VCaP (cell line): ENCODE data around the gene UNKL.

Experiments
- H3K27ac ChIP-seq: fragments of 450-650 bp; 2 replicates; pipeline ENCODE4 v1.5.1; 2017
- TF ChIP-seq, protein P1 (sequence below): fragments of 450-650 bp; conservative IDR thresholded peaks from 2 replicates; pipeline ENCODE4 v1.5.1; 2017; ENCODE audit warnings: mild to moderate bottlenecking, moderate library complexity

Gene UNKL

DNA sequence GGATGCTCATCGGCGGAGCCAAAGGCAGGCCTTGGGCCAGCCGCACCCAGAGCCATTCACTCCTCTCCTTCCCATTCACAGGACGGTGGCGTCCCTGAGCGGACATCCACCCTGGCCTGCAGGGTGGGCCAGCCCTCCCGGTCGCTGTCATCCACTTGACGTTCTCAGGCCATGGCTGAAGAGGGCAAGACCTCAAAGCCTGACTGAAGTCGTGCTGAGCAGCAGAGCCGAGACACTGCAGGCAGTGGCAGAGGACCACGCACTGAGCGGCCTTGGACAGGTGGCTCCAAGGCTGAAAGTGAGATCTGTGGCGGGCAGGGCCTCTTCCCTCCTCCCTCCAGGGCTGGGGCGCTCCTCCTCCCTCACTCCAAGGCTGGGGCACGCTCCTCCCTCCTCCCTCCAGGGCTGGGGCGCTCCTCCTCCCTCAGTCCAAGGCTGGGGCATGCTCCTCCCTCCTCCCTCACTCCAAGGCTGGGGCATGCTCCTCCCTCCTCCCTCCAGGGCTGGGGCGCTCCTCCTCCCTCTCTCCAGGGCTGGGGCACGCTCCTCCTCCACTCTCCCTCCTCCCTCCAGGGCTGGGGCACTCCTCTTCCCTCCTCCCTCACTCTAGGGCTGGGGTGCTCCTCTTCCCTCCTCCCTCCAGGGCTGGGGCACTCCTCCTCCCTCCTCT lies 38.6 kb downstream of the UNKL start:
- H3K27ac ChIP-seq: no peak overlapping the region
- TF ChIP-seq, protein P1, sequence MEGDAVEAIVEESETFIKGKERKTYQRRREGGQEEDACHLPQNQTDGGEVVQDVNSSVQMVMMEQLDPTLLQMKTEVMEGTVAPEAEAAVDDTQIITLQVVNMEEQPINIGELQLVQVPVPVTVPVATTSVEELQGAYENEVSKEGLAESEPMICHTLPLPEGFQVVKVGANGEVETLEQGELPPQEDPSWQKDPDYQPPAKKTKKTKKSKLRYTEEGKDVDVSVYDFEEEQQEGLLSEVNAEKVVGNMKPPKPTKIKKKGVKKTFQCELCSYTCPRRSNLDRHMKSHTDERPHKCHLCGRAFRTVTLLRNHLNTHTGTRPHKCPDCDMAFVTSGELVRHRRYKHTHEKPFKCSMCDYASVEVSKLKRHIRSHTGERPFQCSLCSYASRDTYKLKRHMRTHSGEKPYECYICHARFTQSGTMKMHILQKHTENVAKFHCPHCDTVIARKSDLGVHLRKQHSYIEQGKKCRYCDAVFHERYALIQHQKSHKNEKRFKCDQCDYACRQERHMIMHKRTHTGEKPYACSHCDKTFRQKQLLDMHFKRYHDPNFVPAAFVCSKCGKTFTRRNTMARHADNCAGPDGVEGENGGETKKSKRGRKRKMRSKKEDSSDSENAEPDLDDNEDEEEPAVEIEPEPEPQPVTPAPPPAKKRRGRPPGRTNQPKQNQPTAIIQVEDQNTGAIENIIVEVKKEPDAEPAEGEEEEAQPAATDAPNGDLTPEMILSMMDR: no peak

DNA sequence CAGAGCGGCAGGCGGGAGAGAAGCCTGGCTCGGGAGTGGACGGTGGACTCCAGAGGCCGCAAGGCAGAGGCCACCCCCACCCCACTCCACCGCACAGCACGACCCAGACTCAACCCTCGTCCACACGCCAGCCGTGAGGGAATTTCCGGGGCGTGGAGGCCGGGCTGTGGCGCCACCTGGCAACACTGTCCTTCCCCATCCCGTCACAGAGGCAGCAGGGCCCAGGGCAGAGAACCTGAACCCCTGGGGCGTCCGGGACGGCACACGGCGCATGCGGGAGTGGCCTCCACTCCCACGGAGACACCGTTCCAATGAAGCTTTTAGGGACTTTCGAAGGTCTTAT lies 39.2 kb downstream of the UNKL start:
- no peak overlapping the region for H3K27ac ChIP-seq
- TF ChIP-seq, protein P1: no peak

DNA sequence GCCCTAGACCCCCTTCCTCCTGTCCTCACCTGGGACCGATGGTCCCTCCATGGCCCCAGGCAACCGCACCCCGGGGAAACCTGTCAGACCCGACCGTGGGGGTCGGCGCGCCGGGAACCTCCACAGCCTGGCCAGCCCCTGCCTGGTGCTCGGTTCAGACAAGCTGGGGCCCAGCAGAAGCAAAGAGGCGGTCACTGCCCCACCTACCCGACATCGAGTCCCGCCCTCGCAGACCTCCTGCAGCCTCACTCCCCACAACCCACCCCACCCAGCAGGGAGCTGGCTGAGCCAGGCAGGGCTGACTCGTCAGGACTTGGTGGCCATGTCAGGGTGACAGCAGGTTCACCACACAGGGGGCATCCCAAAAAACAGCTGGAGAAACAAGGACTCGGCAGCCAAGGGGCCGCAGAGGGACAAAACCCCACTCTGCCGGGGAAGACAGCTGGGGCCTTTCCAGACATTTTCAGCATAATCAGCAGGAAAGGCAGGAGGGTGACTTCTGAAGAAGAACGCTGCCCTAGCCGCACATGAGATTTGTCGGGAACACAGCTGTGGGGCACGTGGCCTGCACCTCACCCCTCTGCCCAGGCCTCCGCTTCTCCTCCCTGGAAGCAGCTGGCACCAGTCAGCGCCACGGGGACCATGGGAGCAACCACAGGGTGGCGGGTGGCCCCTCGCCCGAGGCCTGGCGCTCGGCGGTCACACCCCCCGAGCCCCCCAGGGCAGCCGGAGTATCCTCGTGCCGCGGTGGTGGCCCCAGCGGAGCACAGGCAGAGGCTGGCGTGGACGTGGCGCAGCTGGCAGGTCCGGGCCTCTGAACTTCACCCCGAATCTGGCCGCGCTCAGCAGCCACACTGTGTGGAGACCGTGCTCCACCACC lies 39.8 kb downstream of the UNKL start:
- TF ChIP-seq, protein P1: no peak
- H3K27ac ChIP-seq: no peak overlapping the region

DNA sequence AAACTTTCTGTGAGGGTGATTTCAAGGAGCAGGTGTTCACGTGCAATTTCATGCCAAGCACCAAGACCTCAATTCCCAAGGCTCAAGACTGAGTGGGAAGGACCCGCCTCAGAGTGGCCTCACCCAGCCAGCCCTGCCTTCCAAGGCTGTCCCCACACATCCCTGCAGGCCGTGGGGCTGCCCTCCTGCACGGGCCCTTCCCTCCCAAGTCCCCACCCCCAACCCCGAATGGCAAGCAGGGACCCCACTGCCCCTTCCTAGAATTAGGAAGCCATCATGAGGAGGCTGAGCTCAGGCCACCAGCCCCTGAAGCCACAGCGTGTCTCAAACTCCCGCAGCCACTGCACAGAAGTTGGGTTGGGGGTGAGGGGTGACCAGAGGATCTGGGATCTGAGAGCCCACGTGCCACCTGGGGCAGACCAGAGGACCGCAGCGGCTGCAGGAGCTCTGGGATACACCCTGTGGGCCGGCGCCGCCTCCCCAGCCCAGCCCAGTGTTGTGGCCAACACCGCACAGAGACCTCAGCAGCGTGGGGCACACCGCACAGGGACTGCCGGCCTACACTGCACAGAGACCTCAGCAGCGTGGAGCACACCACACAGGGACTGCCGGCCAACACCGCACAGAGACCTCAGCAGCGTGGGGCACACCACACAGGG lies 42.1 kb downstream of the UNKL start:
- no peak overlapping the region for H3K27ac ChIP-seq
- TF ChIP-seq, protein P1: no peak

DNA sequence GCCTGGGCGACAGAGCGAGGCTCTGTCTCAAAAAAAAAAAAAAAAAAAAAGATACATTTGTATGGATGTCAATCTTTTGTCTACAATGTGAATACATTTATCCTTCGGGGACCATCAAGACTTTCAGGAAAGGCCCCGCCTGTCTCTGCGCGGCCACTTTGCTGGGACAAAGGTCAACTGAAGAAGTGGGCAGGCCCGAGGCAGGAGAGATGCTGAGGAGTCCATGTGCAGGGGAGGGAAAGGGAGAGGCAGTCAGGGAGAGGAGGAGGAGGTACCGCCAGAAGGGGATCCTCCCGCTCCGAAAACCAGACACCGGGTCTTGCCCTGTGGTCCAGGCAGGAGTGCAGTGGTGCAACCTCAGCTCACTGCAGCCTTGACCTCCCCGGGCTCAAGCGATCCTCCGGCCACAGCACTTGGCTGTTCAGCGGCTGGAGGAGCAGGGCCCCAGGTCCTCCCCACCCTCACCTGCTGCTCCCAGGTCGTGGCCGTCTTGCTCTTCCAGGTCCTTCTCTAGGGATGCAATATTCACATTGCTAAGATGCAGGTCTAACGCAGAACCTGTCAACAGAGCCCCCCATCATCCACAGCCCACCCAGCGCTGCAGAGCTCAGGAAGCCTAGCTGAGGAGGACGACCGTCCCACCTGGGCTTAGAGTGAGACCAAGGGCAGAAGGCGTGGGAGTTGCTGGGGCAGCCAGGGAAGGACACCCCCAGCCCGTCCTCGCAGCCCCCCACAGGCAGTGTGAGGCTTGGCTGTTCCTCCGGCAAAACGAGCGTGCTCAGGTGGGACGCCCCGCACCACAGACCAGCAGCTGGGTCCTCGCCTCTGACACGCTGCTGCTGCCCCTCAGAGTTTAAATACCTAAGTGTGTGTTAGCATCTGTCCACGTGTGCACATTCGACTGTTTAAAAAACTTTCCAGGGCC lies 43.2 kb downstream of the UNKL start:
- no peak overlapping the region for H3K27ac ChIP-seq

DNA sequence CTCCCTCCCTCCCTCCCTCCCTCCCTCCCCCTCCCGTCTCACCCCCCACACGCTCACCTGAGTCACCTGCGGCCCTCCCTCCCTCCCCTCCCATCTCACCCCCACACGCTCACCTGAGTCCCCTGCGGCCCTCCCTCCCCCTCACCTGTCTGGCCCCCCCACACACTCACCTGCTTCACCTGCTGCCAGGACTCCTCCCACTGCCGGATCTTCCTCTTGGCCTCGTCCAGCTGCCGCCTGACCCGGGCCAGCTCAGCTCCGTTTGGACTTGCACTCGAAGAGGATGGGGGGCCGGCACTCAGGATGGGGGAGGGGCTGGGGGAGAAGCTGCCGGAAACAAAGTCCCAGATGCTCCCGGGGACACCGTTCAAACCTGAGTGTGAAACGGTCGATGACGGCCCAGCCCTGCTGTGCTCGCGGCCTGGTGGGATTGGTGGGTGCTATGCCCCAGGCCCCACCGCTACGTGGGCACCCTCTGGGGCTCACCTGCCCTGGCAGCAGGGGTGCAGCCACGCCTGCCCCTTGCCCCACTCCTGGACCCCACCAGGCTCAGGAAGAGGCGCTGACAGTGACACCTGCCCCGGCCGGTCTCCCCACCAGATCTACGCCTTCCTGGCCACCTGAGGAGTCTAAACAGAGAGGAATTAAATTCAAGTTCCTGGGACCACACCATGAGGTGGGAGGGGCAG lies 46.9 kb downstream of the UNKL start:
- TF ChIP-seq, protein P1: no peak
- H3K27ac ChIP-seq: no peak overlapping the region

More for the DNA sequence above, 43.2 kb downstream of the UNKL start:
- TF ChIP-seq, protein P1: no peak
